HEK293 (cell line): Measurements from ENCODE around the gene CALR3.

ENCODE experiments used
- EGR2 ChIP-seq: fragments of 450-650 bp; formaldehyde crosslinking; IDR thresholded peaks from 2 replicates; pipeline ENCODE4 v1.5.1; 2016; ENCODE audit warnings: low read depth, missing biosample characterization, missing genetic modification characterization
- KLF10 ChIP-seq: fragments of 450-650 bp; IDR thresholded peaks from 2 replicates; pipeline ENCODE4 v1.5.1; 2018; ENCODE audit warnings: missing biosample characterization, mild to moderate bottlenecking, missing genetic modification characterization
- KLF16 ChIP-seq: fragments of 450-650 bp; formaldehyde crosslinking; IDR thresholded peaks from 2 replicates; pipeline ENCODE4 v1.5.1; 2017; ENCODE audit warnings: missing biosample characterization, missing genetic modification characterization
- KLF8 ChIP-seq: fragments of 450-650 bp; formaldehyde crosslinking; IDR thresholded peaks from 2 replicates; pipeline ENCODE4 v1.5.1; 2016; ENCODE audit warnings: missing biosample characterization, missing genetic modification characterization
- PRDM10 ChIP-seq: fragments of 450-650 bp; formaldehyde crosslinking; IDR thresholded peaks from 2 replicates; pipeline ENCODE4 v1.5.1; 2016; ENCODE audit warnings: missing biosample characterization, missing genetic modification characterization
- SP2 ChIP-seq: fragments of 450-650 bp; formaldehyde crosslinking; IDR thresholded peaks from 2 replicates; pipeline ENCODE4 v1.5.1; 2016; ENCODE audit warnings: missing biosample characterization, missing genetic modification characterization
- SP3 ChIP-seq: fragments of 450-650 bp; formaldehyde crosslinking; IDR thresholded peaks from 2 replicates; pipeline ENCODE4 v1.5.1; 2016; ENCODE audit warnings: missing biosample characterization, missing genetic modification characterization
- SP7 ChIP-seq: fragments of 450-650 bp; formaldehyde crosslinking; IDR thresholded peaks from 2 replicates; pipeline ENCODE4 v1.5.1; 2016; ENCODE audit warnings: missing biosample characterization, missing genetic modification characterization
- WT1 ChIP-seq: fragments of 450-650 bp; formaldehyde crosslinking; IDR thresholded peaks from 2 replicates; pipeline ENCODE4 v1.5.1; 2016; ENCODE audit warnings: missing biosample characterization, missing genetic modification characterization
- ZNF184 ChIP-seq: fragments of 450-650 bp; IDR thresholded peaks from 2 replicates; pipeline ENCODE4 v1.5.1; 2018; ENCODE audit warnings: missing biosample characterization, mild to moderate bottlenecking, missing genetic modification characterization
- ZNF19 ChIP-seq: fragments of 450-650 bp; formaldehyde crosslinking; IDR thresholded peaks from 2 replicates; pipeline ENCODE4; 2016; ENCODE audit warnings: missing biosample characterization, missing genetic modification characterization, low read depth
- ZNF221 ChIP-seq: fragments of 450-650 bp; formaldehyde crosslinking; IDR thresholded peaks from 2 replicates; pipeline ENCODE4 v1.5.1; 2017; ENCODE audit warnings: missing biosample characterization, missing genetic modification characterization, borderline replicate concordance
- ZNF354C ChIP-seq: fragments of 450-650 bp; formaldehyde crosslinking; IDR thresholded peaks from 2 replicates; pipeline ENCODE4 v1.5.1; 2016; ENCODE audit warnings: missing biosample characterization, missing genetic modification characterization, low read depth, borderline replicate concordance
- ZNF433 ChIP-seq: fragments of 450-650 bp; formaldehyde crosslinking; IDR thresholded peaks from 2 replicates; pipeline ENCODE4 v1.5.1; 2016; ENCODE audit warnings: missing biosample characterization, missing genetic modification characterization, low read depth
- ZNF521 ChIP-seq: fragments of 450-650 bp; formaldehyde crosslinking; IDR thresholded peaks from 2 replicates; pipeline ENCODE4 v1.5.1; 2017; ENCODE audit warnings: missing biosample characterization, mild to moderate bottlenecking, missing genetic modification characterization
- ZNF549 ChIP-seq: fragments of 450-650 bp; IDR thresholded peaks from 2 replicates; pipeline ENCODE4 v1.5.1; 2018; ENCODE audit warnings: missing biosample characterization, missing genetic modification characterization, mild to moderate bottlenecking, inconsistent platforms, moderate library complexity
- ZNF561 ChIP-seq: fragments of 450-650 bp; IDR thresholded peaks from 2 replicates; pipeline ENCODE4 v1.5.1; 2018; ENCODE audit warnings: missing biosample characterization, missing genetic modification characterization, borderline replicate concordance
- ZNF600 ChIP-seq: fragments of 450-650 bp; formaldehyde crosslinking; IDR thresholded peaks from 2 replicates; pipeline ENCODE4 v1.5.1; 2016; ENCODE audit warnings: missing biosample characterization, missing genetic modification characterization
- ZNF843 ChIP-seq: fragments of 450-650 bp; formaldehyde crosslinking; IDR thresholded peaks from 2 replicates; pipeline ENCODE4 v1.5.1; 2016; ENCODE audit warnings: missing biosample characterization, missing genetic modification characterization
- ZSCAN4 ChIP-seq: fragments of 450-650 bp; formaldehyde crosslinking; IDR thresholded peaks from 2 replicates; pipeline ENCODE4 v1.5.1; 2017; ENCODE audit warnings: missing biosample characterization, missing genetic modification characterization
- TF ChIP-seq, protein P1 (sequence below): fragments of 450-650 bp; formaldehyde crosslinking; IDR thresholded peaks from 2 replicates; pipeline ENCODE4 v1.5.1; 2016; ENCODE audit warnings: missing biosample characterization, missing genetic modification characterization, borderline replicate concordance
- TF ChIP-seq, protein P2 (sequence below): fragments of 450-650 bp; formaldehyde crosslinking; IDR thresholded peaks from 2 replicates; pipeline ENCODE4 v1.5.1; 2016; ENCODE audit warnings: missing biosample characterization, missing genetic modification characterization

CALR3 gene

DNA sequence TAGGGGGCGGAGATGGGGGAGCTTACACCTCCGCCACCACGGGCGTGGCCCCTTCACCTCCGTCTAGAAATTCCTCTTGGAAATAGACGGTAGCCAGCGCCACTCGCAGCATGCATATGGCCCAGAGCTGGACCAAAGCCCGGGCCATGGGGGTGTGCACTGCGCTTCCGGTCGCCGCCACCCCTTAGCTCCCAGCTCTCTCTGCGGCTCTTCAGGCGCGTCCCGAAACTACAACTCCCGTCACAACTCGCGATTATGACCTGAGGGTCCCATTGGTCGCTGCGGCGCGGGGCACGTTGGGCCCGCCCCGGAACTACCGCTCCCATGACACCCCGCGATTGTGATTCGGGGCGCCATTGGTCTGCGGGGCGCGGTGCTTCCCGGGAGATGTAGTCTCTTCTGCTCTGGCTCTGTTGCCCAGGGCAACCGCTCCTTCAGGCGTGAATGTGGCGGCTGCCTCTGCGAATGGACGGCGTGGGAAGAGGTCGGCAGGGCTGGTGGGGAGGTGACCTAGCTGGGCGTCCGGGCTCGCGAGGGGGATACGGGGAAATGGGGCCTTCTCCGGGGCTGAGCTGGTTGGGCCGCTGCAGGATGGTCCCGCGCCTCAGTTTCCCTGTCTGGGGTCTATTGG is at the start of gene CALR3, which contains the start of gene C19orf44 (continued):
- TF ChIP-seq KLF8, result peak; percentile 87
- peak; percentile 99 for TF ChIP-seq SP3 (tag by site-specific recombination)
- peak; percentile 80 for TF ChIP-seq KLF16
- TF ChIP-seq EGR2 (tag by site-specific recombination), result peak; percentile 75
- TF ChIP-seq ZNF19 (tag by site-specific recombination), result no peak
- TF ChIP-seq, protein P1, sequence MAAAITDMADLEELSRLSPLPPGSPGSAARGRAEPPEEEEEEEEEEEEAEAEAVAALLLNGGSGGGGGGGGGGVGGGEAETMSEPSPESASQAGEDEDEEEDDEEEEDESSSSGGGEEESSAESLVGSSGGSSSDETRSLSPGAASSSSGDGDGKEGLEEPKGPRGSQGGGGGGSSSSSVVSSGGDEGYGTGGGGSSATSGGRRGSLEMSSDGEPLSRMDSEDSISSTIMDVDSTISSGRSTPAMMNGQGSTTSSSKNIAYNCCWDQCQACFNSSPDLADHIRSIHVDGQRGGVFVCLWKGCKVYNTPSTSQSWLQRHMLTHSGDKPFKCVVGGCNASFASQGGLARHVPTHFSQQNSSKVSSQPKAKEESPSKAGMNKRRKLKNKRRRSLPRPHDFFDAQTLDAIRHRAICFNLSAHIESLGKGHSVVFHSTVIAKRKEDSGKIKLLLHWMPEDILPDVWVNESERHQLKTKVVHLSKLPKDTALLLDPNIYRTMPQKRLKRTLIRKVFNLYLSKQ, result no peak
- TF ChIP-seq, protein P2, sequence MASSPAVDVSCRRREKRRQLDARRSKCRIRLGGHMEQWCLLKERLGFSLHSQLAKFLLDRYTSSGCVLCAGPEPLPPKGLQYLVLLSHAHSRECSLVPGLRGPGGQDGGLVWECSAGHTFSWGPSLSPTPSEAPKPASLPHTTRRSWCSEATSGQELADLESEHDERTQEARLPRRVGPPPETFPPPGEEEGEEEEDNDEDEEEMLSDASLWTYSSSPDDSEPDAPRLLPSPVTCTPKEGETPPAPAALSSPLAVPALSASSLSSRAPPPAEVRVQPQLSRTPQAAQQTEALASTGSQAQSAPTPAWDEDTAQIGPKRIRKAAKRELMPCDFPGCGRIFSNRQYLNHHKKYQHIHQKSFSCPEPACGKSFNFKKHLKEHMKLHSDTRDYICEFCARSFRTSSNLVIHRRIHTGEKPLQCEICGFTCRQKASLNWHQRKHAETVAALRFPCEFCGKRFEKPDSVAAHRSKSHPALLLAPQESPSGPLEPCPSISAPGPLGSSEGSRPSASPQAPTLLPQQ (tag by site-specific recombination), result peak; percentile 21; the same call in 1 of the 2 replicates
- 0 out of 2 replicates have a peak, but pooled peaks have one; percentile 39 for TF ChIP-seq ZNF184 (tag by site-specific recombination)
- no peak; the same call in 1 of the 2 replicates for TF ChIP-seq ZSCAN4 (tag by site-specific recombination)
- peak; percentile 85 for TF ChIP-seq KLF10 (tag by site-specific recombination)
- no peak for TF ChIP-seq ZNF549
- TF ChIP-seq SP2, result peak; percentile 98
- TF ChIP-seq ZNF221 (tag by site-specific recombination), result no peak
- TF ChIP-seq ZNF521 (tag by site-specific recombination), result no peak
- TF ChIP-seq PRDM10 (tag by site-specific recombination), result peak; percentile 99
- 0 out of 2 replicates have a peak, but pooled peaks have one; percentile 33 for TF ChIP-seq ZNF843 (tag by site-specific recombination)
- TF ChIP-seq ZNF600 (tag by site-specific recombination), result 0 out of 2 replicates have a peak, but pooled peaks have one; percentile 9
- peak; percentile 78; the same call in 1 of the 2 replicates for TF ChIP-seq ZNF561 (tag by site-specific recombination)
- 0 out of 2 replicates have a peak, but pooled peaks have one; percentile 8 for TF ChIP-seq WT1 (tag by site-specific recombination)
- TF ChIP-seq SP7 (tag by site-specific recombination), result peak; percentile 45; the same call in 1 of the 2 replicates
- TF ChIP-seq ZNF354C (tag by site-specific recombination), result no peak
- TF ChIP-seq ZNF433, result no peak
